Measurements from ENCODE around the gene KAZN. TPM values are rescaled to one million over a fixed set of nuclear protein-coding genes. Genes with fewer than 3 reads are reported as not detected.

The KAZN gene
- total RNA-seq, 1 experiment from 2014 or later = 15.6 TPM

GRCh38 chr1:14624941-14625340, 26.5 kb downstream of the KAZN start:
- TF ChIP-seq EZH2 (IDR thresholded peaks at IDR 0.05; ENCODE audit: low read depth) = no peak
- TF ChIP-seq, protein P1, sequence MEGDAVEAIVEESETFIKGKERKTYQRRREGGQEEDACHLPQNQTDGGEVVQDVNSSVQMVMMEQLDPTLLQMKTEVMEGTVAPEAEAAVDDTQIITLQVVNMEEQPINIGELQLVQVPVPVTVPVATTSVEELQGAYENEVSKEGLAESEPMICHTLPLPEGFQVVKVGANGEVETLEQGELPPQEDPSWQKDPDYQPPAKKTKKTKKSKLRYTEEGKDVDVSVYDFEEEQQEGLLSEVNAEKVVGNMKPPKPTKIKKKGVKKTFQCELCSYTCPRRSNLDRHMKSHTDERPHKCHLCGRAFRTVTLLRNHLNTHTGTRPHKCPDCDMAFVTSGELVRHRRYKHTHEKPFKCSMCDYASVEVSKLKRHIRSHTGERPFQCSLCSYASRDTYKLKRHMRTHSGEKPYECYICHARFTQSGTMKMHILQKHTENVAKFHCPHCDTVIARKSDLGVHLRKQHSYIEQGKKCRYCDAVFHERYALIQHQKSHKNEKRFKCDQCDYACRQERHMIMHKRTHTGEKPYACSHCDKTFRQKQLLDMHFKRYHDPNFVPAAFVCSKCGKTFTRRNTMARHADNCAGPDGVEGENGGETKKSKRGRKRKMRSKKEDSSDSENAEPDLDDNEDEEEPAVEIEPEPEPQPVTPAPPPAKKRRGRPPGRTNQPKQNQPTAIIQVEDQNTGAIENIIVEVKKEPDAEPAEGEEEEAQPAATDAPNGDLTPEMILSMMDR (conservative IDR thresholded peaks at IDR 0.05) = no peak
- H2AFZ ChIP-seq = no peak overlapping the region
- no peak overlapping the region for H3K4me3 ChIP-seq
- H3K4me1 ChIP-seq (replicated peaks; ENCODE audit: insufficient read depth) = no peaks in the 10 kb centered on the region
- no TSS peak for BruUV-seq (replicated peaks)
- peaks cover 39% of the 10 kb centered on the region for H3K27me3 ChIP-seq (ENCODE audit: insufficient read depth, low read depth)
- CTCF ChIA-PET = no interaction called here
- no peak overlapping the region for H3K27ac ChIP-seq
- no peaks in the 10 kb centered on the region for H3K9me2 ChIP-seq (ENCODE audit: insufficient read depth)
- H3K36me3 ChIP-seq (ENCODE audit: low read depth) = no peaks in the 10 kb centered on the region
- no peaks in the 10 kb centered on the region for H3F3A ChIP-seq (ENCODE audit: insufficient read depth, low read depth)
- no peaks in the 10 kb centered on the region for H4K20me1 ChIP-seq (ENCODE audit: insufficient read depth)
- intact Hi-C loops (cut with micrococcal nuclease; ENCODE audit: unreplicated experiment) = no loop called here
- H3K79me2 ChIP-seq (ENCODE audit: low read depth) = no peaks in the 10 kb centered on the region
- POLR2A ChIA-PET (ENCODE audit: unreplicated experiment) = interaction anchor here (0.5 kb wide), 1 partner anchor 863 kb away, joined by 6 read pairs; no protein-coding TSS in a partner anchor
- DNase-seq = no peak
- H3K9me3 ChIP-seq (ENCODE audit: insufficient read depth, low read depth) = no peaks in the 10 kb centered on the region
- no peak overlapping the region for H3K4me2 ChIP-seq

DNA sequence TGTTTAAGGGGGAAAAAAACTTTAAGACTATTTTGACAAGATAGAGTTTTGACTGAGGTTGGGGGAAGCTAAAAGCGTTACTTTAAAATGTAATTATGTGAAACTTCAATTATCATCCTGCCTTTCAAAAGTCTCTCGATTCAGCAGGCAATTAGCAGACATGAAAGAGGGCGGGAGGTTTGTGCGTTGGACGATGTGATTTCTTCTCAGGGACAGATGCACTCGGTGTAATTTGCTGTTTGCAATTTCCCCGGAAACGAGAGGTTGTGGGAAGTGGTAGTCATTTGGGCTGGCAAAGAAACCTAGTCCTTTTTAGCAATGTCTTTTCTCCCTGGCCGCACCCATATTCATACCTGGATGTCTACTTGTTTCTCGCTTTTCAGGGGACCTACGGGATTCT, 27.1 kb downstream of the KAZN start:
- Histone ChIP-seq H3K4me2 (no peak overlapping the region), H3K4me3 (no peak overlapping the region), H3K36me3 (ENCODE audit: low read depth) (no peaks in the 10 kb centered on the region), H4K20me1 (ENCODE audit: insufficient read depth) (no peaks in the 10 kb centered on the region), H2AFZ (no peak overlapping the region), H3K27me3 (ENCODE audit: insufficient read depth, low read depth) (peaks cover 39% of the 10 kb centered on the region), H3F3A (ENCODE audit: insufficient read depth, low read depth) (no peaks in the 10 kb centered on the region), H3K27ac (no peak overlapping the region), H3K9me2 (ENCODE audit: insufficient read depth) (no peaks in the 10 kb centered on the region), H3K79me2 (ENCODE audit: low read depth) (no peaks in the 10 kb centered on the region), H3K4me1 (replicated peaks; ENCODE audit: insufficient read depth) (no peaks in the 10 kb centered on the region), H3K9me3 (ENCODE audit: insufficient read depth, low read depth) (no peaks in the 10 kb centered on the region)
- no peak for DNase-seq
- intact Hi-C loops (cut with micrococcal nuclease; ENCODE audit: unreplicated experiment) = no loop called here
- BruUV-seq (replicated peaks) = no TSS peak
- POLR2A ChIA-PET (ENCODE audit: unreplicated experiment) = interaction anchor here (0.5 kb wide), 1 partner anchor 862 kb away, joined by 6 read pairs; no protein-coding TSS in a partner anchor
- no peak for TF ChIP-seq EZH2 (IDR thresholded peaks at IDR 0.05; ENCODE audit: low read depth)
- TF ChIP-seq, protein P1 (conservative IDR thresholded peaks at IDR 0.05) = no peak
- CTCF ChIA-PET = no interaction called here

- Histone ChIP-seq H3F3A (ENCODE audit: insufficient read depth, low read depth) (no peaks in the 10 kb centered on the region), H3K4me1 (replicated peaks; ENCODE audit: insufficient read depth) (no peaks in the 10 kb centered on the region), H3K36me3 (ENCODE audit: low read depth) (no peaks in the 10 kb centered on the region), H3K27me3 (ENCODE audit: insufficient read depth, low read depth) (peaks cover 39% of the 10 kb centered on the region), H3K4me2 (no peak overlapping the region), H3K4me3 (no peak overlapping the region), H3K27ac (no peak overlapping the region), H2AFZ (no peak overlapping the region), H3K9me3 (ENCODE audit: insufficient read depth, low read depth) (no peaks in the 10 kb centered on the region), H3K79me2 (ENCODE audit: low read depth) (no peaks in the 10 kb centered on the region), H4K20me1 (ENCODE audit: insufficient read depth) (no peaks in the 10 kb centered on the region), H3K9me2 (ENCODE audit: insufficient read depth) (no peaks in the 10 kb centered on the region)
- BruUV-seq (replicated peaks) = no TSS peak
- CTCF ChIA-PET = no interaction called here
- intact Hi-C loops (cut with micrococcal nuclease; ENCODE audit: unreplicated experiment) = no loop called here
- DNase-seq = no peak
- TF ChIP-seq EZH2 (IDR thresholded peaks at IDR 0.05; ENCODE audit: low read depth) = no peak
- TF ChIP-seq, protein P1 (conservative IDR thresholded peaks at IDR 0.05) = no peak
- POLR2A ChIA-PET (ENCODE audit: unreplicated experiment) = no interaction called here
Measured at GRCh38 chr1:14625996-14626395, 27.5 kb downstream of the KAZN start.
